ENCODE results near the gene KCNIP4.

KCNIP4 gene

DNA sequence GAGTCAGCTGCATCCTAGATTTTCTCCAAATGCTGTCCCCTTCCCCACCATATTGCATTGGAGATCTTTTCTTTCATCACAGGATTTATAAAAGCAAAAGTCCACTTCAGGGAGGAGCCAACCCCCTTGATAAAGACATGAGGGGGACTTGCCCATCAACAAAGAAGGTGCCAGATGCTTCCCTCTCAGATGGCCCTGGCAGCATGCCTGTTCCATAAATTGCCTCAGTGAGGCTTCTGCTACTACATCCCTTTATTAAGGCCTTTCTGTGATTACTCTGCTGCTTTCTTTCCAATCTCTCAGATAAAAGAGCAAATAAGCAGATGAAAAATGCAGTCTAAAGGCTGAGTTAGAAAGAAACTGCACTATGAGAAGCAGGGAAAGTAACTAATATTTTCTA, 736.7 kb downstream of the KCNIP4 start:
- TF ChIP-seq, protein P1, sequence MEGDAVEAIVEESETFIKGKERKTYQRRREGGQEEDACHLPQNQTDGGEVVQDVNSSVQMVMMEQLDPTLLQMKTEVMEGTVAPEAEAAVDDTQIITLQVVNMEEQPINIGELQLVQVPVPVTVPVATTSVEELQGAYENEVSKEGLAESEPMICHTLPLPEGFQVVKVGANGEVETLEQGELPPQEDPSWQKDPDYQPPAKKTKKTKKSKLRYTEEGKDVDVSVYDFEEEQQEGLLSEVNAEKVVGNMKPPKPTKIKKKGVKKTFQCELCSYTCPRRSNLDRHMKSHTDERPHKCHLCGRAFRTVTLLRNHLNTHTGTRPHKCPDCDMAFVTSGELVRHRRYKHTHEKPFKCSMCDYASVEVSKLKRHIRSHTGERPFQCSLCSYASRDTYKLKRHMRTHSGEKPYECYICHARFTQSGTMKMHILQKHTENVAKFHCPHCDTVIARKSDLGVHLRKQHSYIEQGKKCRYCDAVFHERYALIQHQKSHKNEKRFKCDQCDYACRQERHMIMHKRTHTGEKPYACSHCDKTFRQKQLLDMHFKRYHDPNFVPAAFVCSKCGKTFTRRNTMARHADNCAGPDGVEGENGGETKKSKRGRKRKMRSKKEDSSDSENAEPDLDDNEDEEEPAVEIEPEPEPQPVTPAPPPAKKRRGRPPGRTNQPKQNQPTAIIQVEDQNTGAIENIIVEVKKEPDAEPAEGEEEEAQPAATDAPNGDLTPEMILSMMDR (conservative IDR thresholded peaks at IDR 0.05; ENCODE audit: low read depth, low read length): no peak
- DNase-seq (ENCODE audit: low read depth): no peak
- no peak overlapping the region for H3K4me3 ChIP-seq (ENCODE audit: low read length)

DNA sequence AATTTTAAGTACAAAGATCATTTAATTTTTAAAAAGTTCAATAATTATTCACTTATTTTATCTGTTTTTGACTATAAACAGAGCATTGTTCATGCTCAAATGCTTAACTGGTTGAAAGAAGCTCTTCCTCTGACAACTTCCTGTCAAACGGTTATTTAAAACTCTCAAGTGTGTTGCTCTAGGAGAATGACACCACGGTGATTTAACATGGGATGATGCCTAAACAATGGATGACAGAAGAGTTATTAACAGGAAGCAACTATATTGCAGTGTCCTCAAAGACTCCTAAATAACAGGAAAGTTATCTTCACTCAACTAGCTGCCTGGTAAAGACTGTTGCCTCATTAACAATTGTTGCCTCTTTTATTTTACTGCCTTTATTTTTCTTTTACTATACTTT, 738.7 kb downstream of the KCNIP4 start:
- TF ChIP-seq, protein P1 (conservative IDR thresholded peaks at IDR 0.05; ENCODE audit: low read depth, low read length): no peak
- DNase-seq (ENCODE audit: low read depth): no peak
- no peak overlapping the region for H3K4me3 ChIP-seq (ENCODE audit: low read length)

DNA sequence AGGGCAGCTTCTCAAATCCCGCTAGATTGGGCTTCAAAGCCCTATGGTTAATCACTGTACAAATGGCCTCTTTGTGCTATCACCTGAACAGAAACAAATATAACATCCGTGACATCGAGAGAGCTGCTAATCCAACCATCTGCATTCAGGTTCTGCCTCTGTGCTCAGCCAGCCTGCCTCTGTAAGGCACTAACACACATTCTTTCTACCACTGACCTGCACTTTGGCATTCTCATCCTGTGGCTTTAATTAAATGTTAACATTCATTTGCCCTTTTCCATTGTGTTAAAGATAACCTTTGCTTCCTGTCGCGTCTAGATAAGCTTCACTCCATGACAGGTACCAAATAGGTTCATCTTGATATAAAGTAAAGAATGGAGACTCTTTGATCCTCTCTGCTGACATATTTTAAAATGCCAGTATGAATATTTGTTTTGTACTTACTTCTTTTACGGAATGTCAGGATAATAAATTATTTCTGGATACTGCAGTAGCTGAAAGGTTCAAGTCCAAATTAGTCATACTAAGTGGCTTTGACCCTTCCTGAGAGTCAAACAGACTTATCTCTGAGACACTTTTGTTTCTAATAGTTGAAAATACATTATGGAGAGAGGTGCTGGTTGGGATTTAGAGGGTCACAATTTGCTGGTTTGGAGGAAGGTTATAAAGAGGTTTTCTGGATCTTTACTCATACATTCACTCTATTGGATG, 742.6 kb downstream of the KCNIP4 start:
- TF ChIP-seq, protein P1 (conservative IDR thresholded peaks at IDR 0.05; ENCODE audit: low read depth, low read length): no peak
- H3K4me3 ChIP-seq (ENCODE audit: low read length): no peak overlapping the region
- DNase-seq (ENCODE audit: low read depth): no peak

DNA sequence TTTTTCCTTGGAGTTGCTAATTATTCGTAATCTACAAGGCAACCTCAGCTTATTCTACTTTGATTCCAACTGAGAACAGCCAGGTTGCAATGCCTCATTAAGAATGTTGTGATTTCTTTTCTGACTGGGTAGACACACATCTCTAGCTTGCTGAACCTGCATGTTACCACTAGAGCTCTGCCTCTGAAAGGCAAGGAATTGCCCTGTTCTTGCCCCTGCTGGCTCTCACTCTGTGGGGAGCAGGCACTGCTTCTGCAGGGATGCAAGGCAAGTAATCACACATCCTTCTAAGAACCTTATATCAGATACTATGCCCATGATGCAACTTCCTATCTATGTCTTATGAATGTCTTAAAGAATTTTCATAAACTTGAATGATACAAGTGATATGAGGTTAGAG, 745.2 kb downstream of the KCNIP4 start:
- DNase-seq (ENCODE audit: low read depth): no peak
- TF ChIP-seq, protein P1 (conservative IDR thresholded peaks at IDR 0.05; ENCODE audit: low read depth, low read length): no peak
- H3K4me3 ChIP-seq (ENCODE audit: low read length): no peak overlapping the region

DNA sequence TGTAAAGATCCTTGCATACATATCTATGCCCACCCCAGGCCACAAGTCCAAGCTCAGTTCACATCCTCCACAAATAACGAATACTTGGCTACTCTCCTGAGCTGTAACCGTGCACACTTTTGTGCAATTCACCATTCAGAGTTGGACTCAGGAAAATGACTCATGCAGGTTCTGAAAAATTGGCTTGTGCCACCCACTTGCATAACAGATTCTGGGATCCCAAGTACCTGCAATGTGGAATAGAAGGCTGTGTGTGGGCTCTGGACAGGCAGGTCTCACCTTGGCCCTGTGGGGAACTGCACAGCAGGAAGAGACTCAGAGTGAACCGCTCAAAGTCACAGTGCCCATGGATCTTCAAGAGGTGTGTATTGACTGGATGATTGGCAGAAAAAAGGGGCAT, 745.6 kb downstream of the KCNIP4 start:
- TF ChIP-seq, protein P1 (conservative IDR thresholded peaks at IDR 0.05; ENCODE audit: low read depth, low read length): no peak

DNA sequence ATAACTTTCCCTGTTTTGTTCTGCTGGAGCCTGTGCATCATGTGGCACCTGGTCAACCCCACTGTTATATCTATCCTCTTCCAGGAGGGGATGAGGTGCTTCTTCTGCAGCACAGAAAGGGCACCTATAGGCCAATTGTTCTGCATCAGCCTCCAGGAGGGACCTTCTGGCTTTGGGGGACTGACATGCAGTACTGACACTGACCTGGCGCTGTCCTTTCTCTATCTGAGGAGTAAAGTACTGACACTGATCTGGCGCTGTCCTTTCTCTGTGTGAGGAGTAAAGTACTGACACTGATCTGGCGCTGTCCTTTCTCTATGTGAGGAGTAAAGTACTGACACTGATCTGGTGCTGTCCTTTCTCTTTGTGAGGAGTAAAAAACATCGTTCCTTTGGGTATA, 749.9 kb downstream of the KCNIP4 start:
- DNase-seq (ENCODE audit: low read depth): no peak
- TF ChIP-seq, protein P1 (conservative IDR thresholded peaks at IDR 0.05; ENCODE audit: low read depth, low read length): no peak
- H3K4me3 ChIP-seq (ENCODE audit: low read length): no peak overlapping the region

More for the DNA sequence above, 745.6 kb downstream of the KCNIP4 start:
- H3K4me3 ChIP-seq (ENCODE audit: low read length): no peak overlapping the region
- DNase-seq (ENCODE audit: low read depth): no peak

DNA sequence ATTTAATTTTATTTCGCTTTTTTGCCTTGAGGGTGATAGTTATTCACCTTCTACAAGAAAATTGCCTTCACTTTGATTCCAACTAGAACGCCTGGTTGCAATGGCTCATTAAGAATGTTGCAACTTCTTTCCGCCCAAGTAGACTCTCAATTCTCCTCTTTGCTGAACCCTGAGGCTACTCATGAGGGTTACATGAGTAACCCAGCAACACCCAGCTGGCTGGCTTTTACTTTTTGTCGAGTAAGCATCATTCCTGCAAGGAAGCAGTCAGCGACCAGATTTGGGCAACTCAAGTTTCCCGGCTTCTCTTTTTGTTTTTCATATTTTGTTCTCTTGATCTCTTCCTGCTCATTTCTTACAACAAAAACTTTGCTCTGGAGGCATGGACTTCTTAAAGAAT, 752.9 kb downstream of the KCNIP4 start:
- no peak for DNase-seq (ENCODE audit: low read depth)
- no peak overlapping the region for H3K4me3 ChIP-seq (ENCODE audit: low read length)
- TF ChIP-seq, protein P1 (conservative IDR thresholded peaks at IDR 0.05; ENCODE audit: low read depth, low read length): no peak

Data from retinal pigment epithelial cell (primary cell).